NCI-H2107 treated with DMSO at 0.1 percent for 48 hours (cell line): ENCODE results near the gene PCDHB5.
"Not testable (repeated sequence)": the region's sequence is repeated elsewhere in the genome, so short reads cannot be mapped to it uniquely, and the experiment has no call there.

ENCODE experiments used
- DNase-seq: peaks from one replicate; lab custom pipeline; 2025; ENCODE audit not compliant: unreplicated experiment; lab: John Stamatoyannopoulos, UW

Gene PCDHB5

DNA sequence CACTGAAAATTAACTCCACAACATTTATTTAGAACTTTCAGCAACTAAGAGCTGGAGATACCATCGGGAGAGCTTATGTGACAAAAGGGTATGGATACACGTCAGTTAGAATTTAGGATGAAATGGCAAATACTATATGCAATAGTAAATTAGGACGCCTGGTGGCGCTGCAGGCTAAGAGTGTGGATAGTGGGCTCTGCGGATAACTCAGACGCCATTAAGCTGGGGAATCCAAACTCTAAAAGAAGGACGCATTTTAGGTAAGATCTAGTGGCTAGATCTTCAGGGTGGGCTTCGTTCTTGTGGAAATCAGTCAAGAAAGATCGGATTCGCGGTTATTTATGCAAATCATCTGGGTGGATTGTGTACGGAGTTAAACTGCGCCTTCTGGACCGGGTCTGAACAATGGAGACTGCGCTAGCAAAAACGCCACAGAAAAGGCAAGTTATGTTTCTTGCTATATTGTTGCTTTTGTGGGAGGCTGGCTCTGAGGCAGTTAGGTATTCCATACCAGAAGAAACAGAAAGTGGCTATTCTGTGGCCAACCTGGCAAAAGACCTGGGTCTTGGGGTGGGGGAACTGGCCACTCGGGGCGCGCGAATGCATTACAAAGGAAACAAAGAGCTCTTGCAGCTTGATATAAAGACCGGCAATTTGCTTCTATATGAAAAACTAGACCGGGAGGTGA lies at the start of gene PCDHB5:
PCDHB5 (plus strand) TSS at position 177 of the 688 bp plus-strand sequence; CDS start at position 406, 229 bp downstream.
- no peak for DNase-seq

DNA sequence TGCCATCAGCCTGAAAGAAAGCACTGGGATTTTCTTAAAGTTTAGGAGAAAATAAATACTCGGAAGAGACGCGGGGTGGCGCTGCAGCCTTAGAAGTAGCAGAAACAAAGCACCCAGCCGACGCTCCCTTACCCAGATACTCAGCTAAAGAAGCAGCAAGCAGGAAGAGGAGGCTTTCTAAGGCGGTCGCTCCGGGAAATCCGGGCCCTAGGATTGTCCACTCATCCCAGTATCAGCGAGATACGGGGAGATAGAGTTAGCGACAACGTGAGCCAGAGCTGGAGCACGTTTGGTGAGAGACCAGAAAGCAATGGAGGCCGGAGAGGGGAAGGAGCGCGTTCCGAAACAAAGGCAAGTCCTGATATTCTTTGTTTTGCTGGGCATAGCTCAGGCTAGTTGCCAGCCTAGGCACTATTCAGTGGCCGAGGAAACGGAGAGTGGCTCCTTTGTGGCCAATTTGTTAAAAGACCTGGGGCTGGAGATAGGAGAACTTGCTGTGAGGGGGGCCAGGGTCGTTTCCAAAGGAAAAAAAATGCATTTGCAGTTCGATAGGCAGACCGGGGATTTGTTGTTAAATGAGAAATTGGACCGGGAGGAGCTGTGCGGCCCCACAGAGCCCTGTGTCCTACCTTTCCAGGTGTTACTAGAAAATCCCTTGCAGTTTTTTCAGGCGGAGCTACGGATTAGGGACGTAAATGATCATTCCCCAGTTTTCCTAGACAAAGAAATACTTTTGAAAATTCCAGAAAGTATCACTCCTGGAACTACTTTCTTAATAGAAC lies 40.3 kb upstream of the PCDHB5 start, which contains the start of gene PCDHB2:
PCDHB2 (plus strand) TSS at position 135 of the 782 bp plus-strand sequence; CDS start at position 311, 176 bp downstream.
- no peak for DNase-seq

DNA sequence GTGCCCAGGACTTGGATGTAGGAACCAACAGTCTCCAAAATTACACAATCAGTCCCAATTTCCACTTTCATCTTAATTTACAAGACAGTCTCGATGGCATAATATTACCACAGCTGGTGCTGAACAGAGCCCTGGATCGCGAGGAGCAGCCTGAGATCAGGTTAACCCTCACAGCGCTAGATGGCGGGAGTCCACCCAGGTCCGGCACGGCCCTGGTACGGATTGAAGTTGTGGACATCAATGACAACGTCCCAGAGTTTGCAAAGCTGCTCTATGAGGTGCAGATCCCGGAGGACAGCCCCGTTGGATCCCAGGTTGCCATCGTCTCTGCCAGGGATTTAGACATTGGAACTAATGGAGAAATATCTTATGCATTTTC lies 39.8 kb upstream of the PCDHB5 start:
- no peak for DNase-seq

DNA sequence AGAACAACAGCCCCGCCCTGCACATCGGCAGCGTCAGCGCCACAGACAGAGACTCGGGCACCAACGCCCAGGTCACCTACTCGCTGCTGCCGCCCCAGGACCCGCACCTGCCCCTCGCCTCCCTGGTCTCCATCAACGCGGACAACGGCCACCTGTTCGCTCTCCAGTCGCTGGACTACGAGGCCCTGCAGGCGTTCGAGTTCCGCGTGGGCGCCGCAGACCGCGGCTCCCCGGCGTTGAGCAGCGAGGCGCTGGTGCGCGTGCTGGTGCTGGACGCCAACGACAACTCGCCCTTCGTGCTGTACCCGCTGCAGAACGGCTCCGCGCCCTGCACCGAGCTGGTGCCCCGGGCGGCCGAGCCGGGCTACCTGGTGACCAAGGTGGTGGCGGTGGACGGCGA lies 38.8 kb upstream of the PCDHB5 start:
- DNase-seq, result not testable (repeated sequence)

DNA sequence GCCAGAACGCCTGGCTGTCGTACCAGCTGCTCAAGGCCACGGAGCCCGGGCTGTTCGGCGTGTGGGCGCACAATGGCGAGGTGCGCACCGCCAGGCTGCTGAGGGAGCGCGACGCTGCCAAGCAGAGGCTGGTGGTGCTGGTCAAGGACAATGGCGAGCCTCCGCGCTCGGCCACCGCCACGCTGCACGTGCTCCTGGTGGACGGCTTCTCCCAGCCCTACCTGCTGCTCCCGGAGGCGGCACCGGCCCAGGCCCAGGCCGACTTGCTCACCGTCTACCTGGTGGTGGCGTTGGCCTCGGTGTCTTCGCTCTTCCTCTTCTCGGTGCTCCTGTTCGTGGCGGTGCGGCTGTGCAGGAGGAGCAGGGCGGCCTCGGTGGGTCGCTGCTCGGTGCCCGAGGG lies 38.4 kb upstream of the PCDHB5 start:
- not testable (repeated sequence) for DNase-seq

DNA sequence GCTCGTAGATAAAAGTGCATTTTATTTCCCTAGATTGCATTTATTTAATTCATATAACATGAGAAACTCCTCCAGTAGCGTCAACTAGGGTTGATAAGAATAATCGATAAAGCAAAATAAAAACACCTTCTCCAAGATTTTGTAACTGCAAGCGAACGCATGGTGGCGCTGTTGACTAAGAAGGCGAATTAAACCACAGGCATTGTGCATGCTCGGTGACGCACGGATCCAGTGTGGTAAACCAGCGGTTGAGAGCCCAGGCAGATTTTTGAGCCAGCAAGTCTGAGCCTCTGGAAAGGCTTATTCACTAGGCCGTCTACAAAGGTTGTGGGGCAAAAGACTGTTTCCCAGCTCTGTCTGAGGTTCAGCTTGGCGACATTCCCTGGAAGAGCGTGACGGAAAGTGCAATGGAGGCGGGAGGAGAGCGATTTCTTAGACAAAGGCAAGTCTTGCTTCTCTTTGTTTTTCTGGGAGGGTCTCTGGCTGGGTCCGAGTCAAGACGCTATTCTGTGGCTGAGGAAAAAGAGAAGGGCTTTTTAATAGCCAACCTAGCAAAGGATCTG lies 34.7 kb upstream of the PCDHB5 start, which contains the start of gene PCDHB3:
PCDHB3 (plus strand) TSS at position 231 of the 563 bp plus-strand sequence; CDS start at position 408, 177 bp downstream.
- DNase-seq, result peak; percentile 65

DNA sequence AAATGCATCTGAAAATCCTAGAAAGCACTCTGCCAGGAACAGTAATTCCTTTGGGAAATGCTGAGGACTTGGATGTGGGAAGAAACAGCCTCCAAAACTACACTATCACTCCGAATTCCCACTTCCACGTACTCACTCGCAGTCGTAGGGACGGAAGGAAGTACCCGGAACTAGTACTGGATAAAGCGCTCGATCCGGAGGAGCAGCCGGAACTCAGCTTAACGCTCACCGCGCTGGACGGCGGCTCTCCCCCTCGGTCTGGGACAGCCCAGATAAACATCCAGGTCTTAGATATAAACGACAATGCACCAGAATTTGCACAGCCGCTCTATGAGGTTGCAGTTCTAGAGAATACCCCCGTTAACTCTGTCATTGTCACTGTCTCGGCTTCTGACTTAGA lies 33.9 kb upstream of the PCDHB5 start:
- no peak for DNase-seq

DNA sequence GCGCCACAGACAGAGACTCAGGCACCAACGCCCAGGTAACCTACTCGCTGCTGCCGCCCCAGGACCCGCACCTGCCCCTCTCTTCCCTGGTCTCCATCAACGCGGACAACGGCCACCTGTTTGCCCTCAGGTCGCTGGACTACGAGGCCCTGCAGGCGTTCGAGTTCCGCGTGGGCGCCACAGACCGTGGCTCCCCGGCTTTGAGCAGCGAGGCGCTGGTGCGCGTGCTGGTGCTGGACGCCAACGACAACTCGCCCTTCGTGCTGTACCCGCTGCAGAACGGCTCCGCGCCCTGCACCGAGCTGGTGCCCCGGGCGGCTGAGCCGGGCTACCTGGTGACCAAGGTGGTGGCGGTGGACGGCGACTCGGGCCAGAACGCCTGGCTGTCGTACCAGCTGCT lies 32.9 kb upstream of the PCDHB5 start:
- not testable (repeated sequence) for DNase-seq

DNA sequence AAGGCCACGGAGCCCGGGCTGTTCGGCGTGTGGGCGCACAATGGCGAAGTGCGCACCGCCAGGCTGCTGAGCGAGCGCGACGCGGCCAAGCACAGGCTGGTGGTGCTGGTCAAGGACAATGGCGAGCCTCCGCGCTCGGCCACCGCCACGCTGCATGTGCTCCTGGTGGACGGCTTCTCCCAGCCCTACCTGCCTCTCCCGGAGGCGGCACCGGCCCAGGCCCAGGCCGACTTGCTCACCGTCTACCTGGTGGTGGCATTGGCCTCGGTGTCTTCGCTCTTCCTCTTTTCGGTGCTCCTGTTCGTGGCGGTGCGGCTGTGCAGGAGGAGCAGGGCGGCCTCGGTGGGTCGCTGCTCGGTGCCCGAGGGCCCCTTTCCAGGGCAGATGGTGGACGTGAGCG lies 32.5 kb upstream of the PCDHB5 start:
- DNase-seq, result not testable (repeated sequence)

DNA sequence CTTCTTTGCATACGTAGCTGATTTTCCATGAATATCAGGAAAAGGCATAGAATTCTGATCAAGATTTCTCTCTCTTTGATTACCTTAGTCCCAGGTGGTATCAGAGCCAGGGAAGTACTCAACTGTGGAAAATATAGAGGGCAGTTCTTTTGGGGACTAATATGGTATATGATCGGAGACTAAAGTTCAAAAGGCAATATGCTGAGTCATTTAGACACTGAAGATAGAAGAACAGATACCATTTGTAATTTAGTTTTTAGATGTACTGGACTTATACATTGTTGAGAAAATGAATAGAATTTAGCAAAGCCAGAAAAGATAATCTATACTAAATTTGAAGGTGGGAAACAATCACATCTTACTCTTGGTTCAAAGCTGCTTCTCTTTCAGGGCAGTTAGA lies 29.7 kb upstream of the PCDHB5 start:
- DNase-seq, result no peak

DNA sequence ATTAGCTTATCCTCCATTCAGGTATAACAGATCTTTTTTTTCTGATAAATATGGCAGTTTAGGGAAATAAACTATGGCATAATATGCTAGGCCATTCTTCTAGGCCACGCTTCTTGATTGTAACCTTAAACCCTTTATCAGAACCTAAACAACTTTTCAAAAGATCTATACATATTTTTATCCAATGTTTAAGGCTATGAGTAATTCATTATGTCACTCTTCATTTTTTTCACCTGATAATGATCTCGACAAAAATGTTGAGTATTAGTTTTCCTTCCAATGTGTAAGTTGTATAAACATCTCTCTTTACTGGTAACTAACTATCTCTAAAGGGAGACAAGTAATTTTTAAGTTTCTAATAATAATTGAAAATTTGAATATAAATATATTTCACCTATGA lies 15.8 kb upstream of the PCDHB5 start:
- DNase-seq, result no peak

DNA sequence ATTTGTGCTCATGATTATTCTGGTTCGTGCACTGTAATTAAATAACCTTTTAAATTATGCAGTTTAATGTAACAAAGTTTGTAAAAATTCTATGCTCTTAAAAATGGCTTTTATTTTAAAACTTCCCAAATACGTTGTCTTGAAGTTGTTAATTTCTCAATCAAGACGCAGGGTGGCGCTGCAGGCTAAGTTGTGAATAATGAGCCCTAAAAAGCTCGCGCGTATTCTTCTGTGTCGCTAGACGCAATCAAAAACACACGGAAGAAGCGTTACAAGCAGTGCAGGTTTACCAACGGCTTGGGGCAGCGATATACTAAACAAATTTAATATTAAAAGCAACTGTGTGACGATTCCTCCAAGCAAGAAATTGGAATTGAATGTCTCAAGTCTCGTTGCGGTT lies 13.4 kb upstream of the PCDHB5 start, which contains the start of gene PCDHB4:
PCDHB4 (plus strand) TSS at position 256 of the 400 bp plus-strand sequence. CDS start 181 bp downstream, outside the sequence.
- no peak for DNase-seq

DNA sequence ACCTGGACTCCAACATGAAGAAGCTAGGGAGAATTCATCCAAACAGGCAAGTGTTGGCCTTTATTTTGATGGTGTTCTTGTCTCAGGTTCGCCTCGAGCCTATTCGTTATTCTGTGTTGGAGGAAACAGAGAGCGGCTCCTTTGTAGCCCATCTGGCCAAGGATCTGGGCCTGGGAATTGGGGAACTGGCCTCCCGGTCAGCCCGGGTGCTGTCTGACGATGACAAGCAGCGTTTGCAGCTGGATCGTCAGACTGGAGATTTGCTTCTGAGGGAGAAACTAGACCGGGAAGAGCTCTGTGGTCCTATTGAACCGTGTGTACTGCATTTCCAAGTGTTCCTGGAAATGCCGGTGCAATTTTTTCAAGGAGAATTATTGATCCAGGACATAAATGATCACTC lies 13.0 kb upstream of the PCDHB5 start:
- no peak for DNase-seq

DNA sequence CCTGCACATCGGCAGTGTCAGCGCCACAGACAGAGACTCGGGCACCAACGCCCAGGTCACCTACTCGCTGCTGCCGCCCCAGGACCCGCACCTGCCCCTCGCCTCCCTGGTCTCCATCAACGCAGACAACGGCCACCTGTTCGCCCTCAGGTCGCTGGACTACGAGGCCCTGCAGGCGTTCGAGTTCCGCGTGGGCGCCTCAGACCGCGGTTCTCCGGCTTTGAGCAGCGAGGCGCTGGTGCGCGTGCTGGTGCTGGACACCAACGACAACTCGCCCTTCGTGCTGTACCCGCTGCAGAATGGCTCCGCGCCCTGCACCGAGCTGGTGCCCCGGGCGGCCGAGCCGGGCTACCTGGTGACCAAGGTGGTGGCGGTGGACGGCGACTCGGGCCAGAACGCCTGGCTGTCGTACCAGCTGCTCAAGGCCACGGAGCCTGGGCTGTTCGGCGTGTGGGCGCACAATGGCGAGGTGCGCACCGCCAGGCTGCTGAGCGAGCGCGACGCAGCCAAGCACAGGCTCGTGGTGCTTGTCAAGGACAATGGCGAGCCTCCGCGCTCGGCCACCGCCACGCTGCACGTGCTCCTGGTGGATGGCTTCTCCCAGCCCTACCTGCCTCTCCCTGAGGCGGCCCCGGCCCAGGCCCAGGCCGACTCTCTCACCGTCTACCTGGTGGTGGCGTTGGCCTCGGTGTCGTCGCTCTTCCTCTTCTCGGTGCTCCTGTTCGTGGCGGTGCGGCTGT lies 11.4 kb upstream of the PCDHB5 start:
- DNase-seq, result not testable (repeated sequence)

DNA sequence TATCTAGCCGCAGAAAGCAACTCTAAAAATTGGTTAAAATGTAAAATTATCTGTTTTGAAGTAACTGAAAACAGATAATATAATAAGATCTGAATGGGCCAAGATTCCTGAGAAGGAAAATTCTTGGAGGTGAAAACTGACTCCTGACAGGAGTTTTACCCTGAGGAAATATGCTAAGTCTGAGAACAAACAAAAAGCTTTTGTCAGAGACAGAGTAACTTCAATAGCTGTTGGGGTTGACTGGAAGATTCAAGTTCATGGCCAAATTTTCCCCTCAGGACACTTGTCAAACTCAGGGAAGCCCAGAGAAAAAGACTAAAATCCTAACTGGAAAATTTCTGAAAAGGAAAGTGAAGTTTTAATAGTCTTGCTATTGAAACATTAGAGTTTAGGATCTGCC lies 7.7 kb upstream of the PCDHB5 start:
- DNase-seq, result no peak

DNA sequence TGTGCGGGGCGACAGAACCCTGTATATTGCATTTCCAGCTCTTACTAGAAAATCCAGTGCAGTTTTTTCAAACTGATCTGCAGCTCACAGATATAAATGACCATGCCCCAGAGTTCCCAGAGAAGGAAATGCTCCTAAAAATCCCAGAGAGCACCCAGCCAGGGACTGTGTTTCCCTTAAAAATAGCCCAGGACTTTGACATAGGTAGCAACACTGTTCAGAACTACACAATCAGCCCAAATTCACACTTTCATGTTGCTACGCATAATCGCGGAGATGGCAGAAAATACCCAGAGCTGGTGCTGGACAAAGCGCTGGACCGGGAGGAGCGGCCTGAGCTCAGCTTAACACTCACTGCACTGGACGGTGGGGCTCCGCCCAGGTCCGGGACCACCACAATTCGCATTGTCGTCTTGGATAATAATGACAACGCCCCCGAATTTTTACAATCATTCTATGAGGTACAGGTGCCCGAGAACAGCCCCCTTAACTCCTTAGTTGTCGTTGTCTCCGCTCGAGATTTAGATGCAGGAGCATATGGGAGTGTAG lies 786 bp downstream of the PCDHB5 start:
- DNase-seq, result no peak

DNA sequence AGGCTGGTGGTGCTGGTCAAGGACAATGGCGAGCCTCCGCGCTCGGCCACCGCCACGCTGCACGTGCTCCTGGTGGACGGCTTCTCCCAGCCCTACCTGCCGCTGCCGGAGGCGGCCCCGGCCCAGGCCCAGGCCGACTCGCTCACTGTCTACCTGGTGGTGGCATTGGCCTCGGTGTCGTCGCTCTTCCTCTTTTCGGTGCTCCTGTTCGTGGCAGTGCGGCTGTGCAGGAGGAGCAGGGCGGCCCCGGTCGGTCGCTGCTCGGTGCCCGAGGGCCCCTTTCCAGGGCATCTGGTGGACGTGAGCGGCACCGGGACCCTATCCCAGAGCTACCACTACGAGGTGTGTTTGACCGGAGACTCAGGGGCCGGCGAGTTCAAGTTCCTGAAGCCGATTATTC lies 2.3 kb downstream of the PCDHB5 start:
- DNase-seq, result not testable (repeated sequence)

DNA sequence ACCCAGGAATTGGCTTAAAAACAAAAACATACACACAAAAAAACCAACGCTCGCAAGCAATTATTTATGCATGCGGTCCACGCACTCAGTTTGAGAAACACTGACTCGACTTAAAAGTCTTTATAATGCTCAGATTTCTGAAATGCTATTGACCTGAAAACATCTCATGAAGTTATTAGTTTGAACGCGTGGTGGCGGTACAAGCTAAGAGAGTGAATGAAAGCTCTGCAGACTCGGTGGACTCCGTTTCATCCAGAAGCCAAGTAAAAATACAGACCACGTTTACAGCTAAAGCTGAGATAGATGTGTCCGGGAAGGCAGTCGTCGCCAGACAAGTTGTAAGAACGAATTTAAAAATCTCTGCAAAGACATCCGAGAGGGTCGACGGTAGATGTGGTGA lies 14.8 kb downstream of the PCDHB5 start, which contains the start of gene PCDHB6:
PCDHB6 (plus strand) TSS at position 246 of the 400 bp plus-strand sequence. CDS start 201 bp downstream, outside the sequence.
- DNase-seq, result no peak

DNA sequence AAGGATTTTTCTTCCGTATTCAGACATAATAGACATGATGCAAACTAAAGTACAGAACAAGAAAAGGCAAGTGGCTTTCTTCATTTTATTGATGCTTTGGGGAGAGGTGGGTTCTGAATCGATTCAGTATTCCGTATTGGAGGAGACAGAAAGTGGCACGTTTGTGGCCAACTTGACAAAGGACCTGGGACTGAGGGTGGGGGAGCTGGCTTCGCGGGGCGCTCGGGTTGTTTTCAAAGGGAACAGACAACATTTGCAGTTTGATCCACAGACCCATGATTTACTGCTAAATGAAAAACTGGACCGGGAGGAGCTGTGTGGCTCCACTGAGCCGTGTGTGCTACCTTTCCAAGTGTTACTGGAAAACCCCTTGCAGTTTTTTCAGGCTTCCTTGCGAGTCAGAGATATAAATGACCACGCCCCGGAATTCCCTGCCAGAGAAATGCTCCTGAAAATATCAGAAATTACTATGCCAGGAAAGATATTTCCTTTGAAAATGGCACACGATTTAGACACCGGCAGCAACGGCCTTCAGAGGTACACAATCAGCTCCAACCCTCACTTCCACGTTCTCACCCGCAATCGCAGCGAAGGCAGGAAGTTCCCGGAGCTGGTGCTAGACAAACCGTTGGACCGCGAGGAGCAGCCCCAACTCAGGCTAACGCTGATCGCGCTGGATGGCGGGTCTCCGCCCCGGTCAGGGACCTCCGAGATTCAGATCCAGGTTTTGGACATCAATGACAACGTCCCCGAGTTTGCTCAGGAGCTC lies 15.4 kb downstream of the PCDHB5 start:
- no peak for DNase-seq

DNA sequence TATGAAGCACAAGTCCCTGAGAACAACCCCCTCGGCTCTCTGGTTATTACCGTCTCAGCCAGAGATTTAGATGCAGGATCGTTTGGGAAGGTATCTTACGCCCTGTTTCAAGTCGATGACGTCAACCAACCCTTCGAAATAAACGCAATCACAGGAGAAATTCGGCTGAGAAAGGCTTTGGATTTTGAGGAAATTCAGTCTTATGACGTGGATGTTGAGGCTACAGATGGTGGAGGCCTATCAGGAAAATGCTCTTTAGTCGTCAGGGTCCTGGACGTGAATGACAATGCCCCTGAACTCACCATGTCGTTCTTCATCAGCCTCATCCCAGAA lies 16.0 kb downstream of the PCDHB5 start:
- no peak for DNase-seq
